ENCODE results near the gene SPEN. TPM values are rescaled to one million over a fixed set of nuclear protein-coding genes. Genes with fewer than 3 reads are reported as not detected.
"Not testable (repeated sequence)": the region's sequence is repeated elsewhere in the genome, so short reads cannot be mapped to it uniquely, and the experiment has no call there.

SPEN gene
- total RNA-seq, 1 donor from 2014 or later = 39.4 TPM

GRCh38 chr1:15885701-15886610, 38.4 kb downstream of the SPEN start:
- Mint-ChIP-seq H3K27ac (ENCODE audit: unreplicated experiment) (peak overlapping the region; percentile 98), H3K27me3 (ENCODE audit: low read depth) (no peaks in the 10 kb centered on the region), H3K36me3 (ENCODE audit: low read depth) (peaks cover 1% of the 10 kb centered on the region), H3K4me3 (ENCODE audit: unreplicated experiment) (peak overlapping the region; percentile 69), H3K9me3 (ENCODE audit: low read depth) (no peaks in the 10 kb centered on the region), H3K4me1 (ENCODE audit: low read depth) (peaks cover 65% of the 10 kb centered on the region)
- peak; percentile 67 for TF ChIP-seq CTCF (IDR thresholded peaks at IDR 0.05)
- DNase-seq (ENCODE audit: low spot score) = peak; percentile 98

DNA sequence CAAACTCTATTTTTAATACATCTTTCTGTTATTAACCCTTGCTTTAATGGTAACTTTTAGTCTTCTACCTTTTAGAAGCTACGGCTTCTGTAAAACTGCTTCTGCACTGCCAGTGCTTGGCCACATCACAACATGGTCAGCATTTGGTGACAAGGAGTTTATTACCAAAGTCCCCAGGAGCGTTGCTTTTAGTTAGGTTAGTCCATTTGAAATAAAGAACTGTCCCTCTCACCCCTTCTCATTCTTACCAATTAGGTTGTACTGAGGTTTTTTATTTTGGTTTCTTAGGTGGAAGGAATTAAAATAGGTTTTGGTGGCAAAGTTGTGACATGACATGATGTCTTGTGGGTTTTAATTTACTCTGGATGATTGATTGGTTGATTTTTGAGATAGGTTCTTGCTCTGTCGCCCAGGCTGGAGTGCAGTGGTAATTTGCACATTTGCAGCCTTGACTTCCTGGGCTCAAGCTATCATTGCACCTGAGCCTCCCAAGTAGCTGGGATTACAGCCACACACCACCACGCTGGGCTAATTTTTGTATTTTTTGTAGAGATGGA, 39.2 kb downstream of the SPEN start:
- no peak for TF ChIP-seq CTCF (IDR thresholded peaks at IDR 0.05)
- Mint-ChIP-seq H3K4me3 (ENCODE audit: unreplicated experiment) (peak overlapping the region; percentile 69), H3K27ac (ENCODE audit: unreplicated experiment) (peak overlapping the region; percentile 98), H3K4me1 (ENCODE audit: low read depth) (peaks cover 64% of the 10 kb centered on the region), H3K36me3 (ENCODE audit: low read depth) (peaks cover 1% of the 10 kb centered on the region), H3K9me3 (ENCODE audit: low read depth) (no peaks in the 10 kb centered on the region), H3K27me3 (ENCODE audit: low read depth) (no peaks in the 10 kb centered on the region)
- no peak for DNase-seq (ENCODE audit: low spot score)

- DNase-seq (ENCODE audit: low spot score); H3K4me3 Mint-ChIP-seq (ENCODE audit: unreplicated experiment); H3K27me3 Mint-ChIP-seq (ENCODE audit: low read depth); H3K36me3 Mint-ChIP-seq (ENCODE audit: low read depth); H3K9me3 Mint-ChIP-seq (ENCODE audit: low read depth): not testable (repeated sequence)
- Mint-ChIP-seq H3K27ac (ENCODE audit: unreplicated experiment) (peak overlapping the region; percentile 82), H3K4me1 (ENCODE audit: low read depth) (peaks cover 39% of the 10 kb centered on the region)
Observed at GRCh38 chr1:15892857-15893599, 45.5 kb downstream of the SPEN start.

DNA sequence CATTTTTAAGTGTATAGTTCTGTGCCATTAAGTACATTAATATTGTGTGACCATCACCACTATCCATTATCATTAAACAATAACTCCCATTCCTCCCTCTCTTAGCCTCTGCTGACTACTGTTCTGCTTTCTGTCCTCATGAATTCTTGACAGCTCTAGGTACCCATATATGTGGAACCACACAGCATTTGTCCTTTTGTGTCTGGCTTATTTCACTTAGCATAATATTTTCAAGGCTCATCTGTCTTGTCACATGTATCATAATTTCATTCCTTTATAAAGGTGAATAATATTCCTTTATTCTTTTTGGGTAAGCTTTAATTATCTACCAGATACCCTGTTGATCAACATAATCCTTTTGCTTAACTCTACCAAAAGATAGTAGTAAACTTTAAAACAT, 47.7 kb downstream of the SPEN start:
- Mint-ChIP-seq H3K4me1 (ENCODE audit: low read depth) (peaks cover 33% of the 10 kb centered on the region), H3K27me3 (ENCODE audit: low read depth) (no peaks in the 10 kb centered on the region), H3K9me3 (ENCODE audit: low read depth) (no peaks in the 10 kb centered on the region), H3K4me3 (ENCODE audit: unreplicated experiment) (no peak overlapping the region), H3K36me3 (ENCODE audit: low read depth) (no peaks in the 10 kb centered on the region), H3K27ac (ENCODE audit: unreplicated experiment) (no peak overlapping the region)
- no peak for DNase-seq (ENCODE audit: low spot score)
- no peak for TF ChIP-seq CTCF (IDR thresholded peaks at IDR 0.05)

- peaks cover 37% of the 10 kb centered on the region for H3K4me1 Mint-ChIP-seq (ENCODE audit: low read depth)
- DNase-seq (ENCODE audit: low spot score); H3K36me3 Mint-ChIP-seq (ENCODE audit: low read depth); H3K27ac Mint-ChIP-seq (ENCODE audit: unreplicated experiment); H3K4me3 Mint-ChIP-seq (ENCODE audit: unreplicated experiment); H3K27me3 Mint-ChIP-seq (ENCODE audit: low read depth); H3K9me3 Mint-ChIP-seq (ENCODE audit: low read depth): not testable (repeated sequence)
Observed at GRCh38 chr1:15896841-15897610, 49.5 kb downstream of the SPEN start.

Measured in chondrocyte (in vitro differentiated cells).